ENCODE data around the gene FKBP10. TPM values are rescaled to one million over a fixed set of nuclear protein-coding genes. Genes with fewer than 3 reads are reported as not detected.

The FKBP10 gene
- total RNA-seq (2021; fragmentation: NEBNext Ultra II Directional; extraction: Animal tissue kit (Norgen Biotek cat#: 25700)): 100 to 1,000 TPM; 417 to 500 (median 442) TPM
- long read RNA-seq, transcript FKBP10-201 (10 exons, 2,662 nt): major isoform, 75 of 125 reads
- long read RNA-seq, partial matches to known transcripts: 39 of 125 reads
- long read RNA-seq, other reads (novel, unspliced or antisense): 9 of 125 reads

- TF ChIP-seq CTCF (IDR thresholded peaks at IDR 0.05): no peak
- peak; percentile 74 for DNase-seq
- Mint-ChIP-seq H3K27me3 (ENCODE audit: insufficient read depth) (peaks cover 2% of the 10 kb centered on the region), H3K4me1 (ENCODE audit: low read depth) (peaks cover 29% of the 10 kb centered on the region), H3K4me3 (peak within 1 kb of the TSS; percentile 96), H3K27ac (peak within 1 kb of the TSS; percentile 87), H3K36me3 (ENCODE audit: low read depth) (peaks cover 26% of the 10 kb centered on the region), H3K9me3 (no peaks in the 10 kb centered on the region; the same call in 1 of the 2 replicates)
Measured at GRCh38 chr17:41812381-41813151, at the start of gene FKBP10. Gene FKBP10, plus strand, starts transcription at chr17:41813004. Its CDS starts 31 bp downstream, at chr17:41813035.

GRCh38 chr17:41763327-41763726 lies 49.5 kb upstream of the FKBP10 start:
- Mint-ChIP-seq H3K27me3 (ENCODE audit: insufficient read depth) (peaks cover 9% of the 10 kb centered on the region), H3K9me3 (no peaks in the 10 kb centered on the region), H3K27ac (no peak overlapping the region), H3K36me3 (ENCODE audit: low read depth) (no peaks in the 10 kb centered on the region), H3K4me1 (ENCODE audit: low read depth) (no peaks in the 10 kb centered on the region), H3K4me3 (no peak overlapping the region)
- no peak for TF ChIP-seq CTCF (IDR thresholded peaks at IDR 0.05)
- DNase-seq: no peak

- H3K4me3 Mint-ChIP-seq: no peak overlapping the region
- peaks cover 4% of the 10 kb centered on the region for H3K27me3 Mint-ChIP-seq (ENCODE audit: insufficient read depth)
- no peaks in the 10 kb centered on the region for H3K36me3 Mint-ChIP-seq (ENCODE audit: low read depth)
- no peak for TF ChIP-seq CTCF (IDR thresholded peaks at IDR 0.05)
- no peak for DNase-seq
- no peaks in the 10 kb centered on the region for H3K9me3 Mint-ChIP-seq
- no peaks in the 10 kb centered on the region for H3K4me1 Mint-ChIP-seq (ENCODE audit: low read depth)
- no peak overlapping the region for H3K27ac Mint-ChIP-seq
Measured at GRCh38 chr17:41766135-41766534, 46.7 kb upstream of the FKBP10 start.

GRCh38 chr17:41767324-41768042 lies 45.3 kb upstream of the FKBP10 start:
- Mint-ChIP-seq H3K4me1 (ENCODE audit: low read depth) (no peaks in the 10 kb centered on the region), H3K4me3 (no peak overlapping the region), H3K27ac (no peak overlapping the region), H3K27me3 (ENCODE audit: insufficient read depth) (no peaks in the 10 kb centered on the region), H3K9me3 (no peaks in the 10 kb centered on the region), H3K36me3 (ENCODE audit: low read depth) (no peaks in the 10 kb centered on the region)
- no peak for TF ChIP-seq CTCF (IDR thresholded peaks at IDR 0.05)
- DNase-seq: no peak

- no peak overlapping the region for H3K4me3 Mint-ChIP-seq
Measured at GRCh38 chr17:41768682-41769288, 44.0 kb upstream of the FKBP10 start.

More at GRCh38 chr17:41768682-41769288, 44.0 kb upstream of the FKBP10 start:
- Mint-ChIP-seq H3K4me1 (ENCODE audit: low read depth) (peaks cover 12% of the 10 kb centered on the region), H3K27me3 (ENCODE audit: insufficient read depth) (peaks cover 2% of the 10 kb centered on the region; the same call in 1 of the 2 replicates), H3K36me3 (ENCODE audit: low read depth) (no peaks in the 10 kb centered on the region), H3K27ac (no peak overlapping the region), H3K9me3 (no peaks in the 10 kb centered on the region)
- TF ChIP-seq CTCF (IDR thresholded peaks at IDR 0.05): no peak
- DNase-seq: no peak

Measured in HFFc6 (cell line).